HTR-8/SVneo (cell line): ENCODE results near the gene KATNAL2.
"Not testable (repeated sequence)": the region's sequence is repeated elsewhere in the genome, so short reads cannot be mapped to it uniquely, and the experiment has no call there.

Experiments
- DNase-seq: peaks from one replicate; pipeline ENCODE4 v3.0.0; 2011; ENCODE audit warnings: low spot score, mixed read lengths; ENCODE audit not compliant: insufficient read length
- FAIRE-seq: peaks from 2 replicates; lab custom pipeline; 2011; peaks lifted over from hg19 to GRCh38; lab: Jason Lieb, UNC

KATNAL2 gene

GRCh38 chr18:47029684-47030353 lies 112.4 kb downstream of the KATNAL2 start:
- not testable (repeated sequence) for FAIRE-seq, DNase-seq

DNA sequence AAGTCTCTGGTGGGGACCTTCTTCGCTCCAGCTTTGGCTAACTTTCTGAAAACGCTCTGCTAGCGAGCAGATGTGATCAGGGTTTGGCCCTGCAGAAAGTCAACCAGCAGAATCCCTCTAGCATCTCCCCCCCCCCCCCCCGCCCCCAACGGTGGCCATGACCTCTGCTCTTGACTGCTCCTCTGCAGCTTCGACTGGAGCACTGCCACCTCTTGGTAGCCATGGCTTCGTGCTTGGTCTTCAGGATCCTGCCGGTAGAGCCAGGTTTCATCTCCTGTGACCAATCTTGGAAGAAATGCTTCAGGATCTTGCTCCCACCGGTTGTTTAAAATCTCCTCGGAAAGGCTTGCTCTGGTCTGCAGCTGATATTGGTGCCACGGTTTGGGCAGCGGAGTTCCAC lies 113.5 kb downstream of the KATNAL2 start:
- not testable (repeated sequence) for DNase-seq, FAIRE-seq

GRCh38 chr18:47032945-47033344 lies 115.5 kb downstream of the KATNAL2 start:
- no peak for DNase-seq
- FAIRE-seq = no peak

GRCh38 chr18:47034591-47034990 lies 117.2 kb downstream of the KATNAL2 start:
- not testable (repeated sequence) for FAIRE-seq, DNase-seq

DNA sequence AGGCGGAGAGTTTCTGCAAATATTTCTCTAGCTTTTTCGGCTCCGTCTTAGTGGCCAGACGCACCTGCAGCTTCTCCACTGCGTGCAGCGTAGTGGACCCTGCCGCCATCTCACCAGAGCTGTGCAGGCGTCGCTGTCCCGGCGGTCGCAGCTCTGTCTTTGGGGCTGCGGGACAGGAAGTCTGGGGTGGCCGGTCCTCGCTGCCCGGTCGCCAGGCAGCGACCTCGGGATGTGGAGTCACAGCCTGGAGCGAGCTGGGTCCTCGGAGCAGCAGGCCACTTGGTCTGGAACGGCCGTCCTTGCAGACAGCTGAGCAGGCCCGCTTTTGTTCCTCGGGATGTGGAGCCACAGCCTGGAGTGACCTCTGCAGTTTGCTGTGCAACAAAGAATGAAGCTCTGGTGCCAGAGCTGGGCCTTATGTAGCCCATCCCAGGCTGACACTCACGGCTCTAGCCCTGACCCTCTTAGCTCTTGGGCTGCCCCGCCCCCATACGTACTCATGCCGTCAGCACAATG lies 117.8 kb downstream of the KATNAL2 start, which contains the start of gene ELOA2:
Gene ELOA2, minus strand, starts transcription at position 466 of the 516 bp plus-strand sequence. Its CDS starts 357 bp downstream, at position 109.
- no peak for DNase-seq
- FAIRE-seq = no peak

GRCh38 chr18:47036298-47036874 lies 119.0 kb downstream of the KATNAL2 start:
- DNase-seq = peak; percentile 31

DNA sequence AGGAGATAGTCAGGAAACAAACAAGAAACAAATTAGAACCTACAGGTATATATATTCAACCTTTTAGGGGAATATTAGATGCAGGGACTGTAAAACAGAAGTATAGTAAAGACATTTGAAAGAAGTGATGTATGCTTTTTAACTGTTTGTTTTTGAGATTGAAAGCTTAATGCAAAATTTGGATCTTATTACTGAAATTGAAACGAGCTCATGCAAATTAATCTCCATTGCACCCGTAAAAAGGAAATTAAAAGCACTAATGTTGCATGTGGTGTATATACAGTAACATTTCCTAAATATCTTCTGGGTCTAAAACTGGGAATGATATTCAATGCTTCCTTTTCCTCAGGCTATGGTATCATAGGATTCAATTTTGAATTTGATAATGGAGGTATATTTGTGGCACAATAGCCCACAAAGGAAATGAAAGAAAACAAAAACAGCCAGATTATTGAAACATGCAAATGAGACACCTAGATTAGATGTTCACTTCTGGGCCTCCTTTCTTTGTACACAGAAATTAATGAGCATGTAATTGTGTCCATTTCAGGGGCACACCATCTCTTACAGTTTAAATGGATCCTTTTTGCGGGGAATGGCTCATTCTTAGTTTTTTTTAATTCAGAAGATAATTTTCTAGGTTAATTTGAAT lies 119.7 kb downstream of the KATNAL2 start:
- no peak for FAIRE-seq

More at GRCh38 chr18:47036298-47036874, 119.0 kb downstream of the KATNAL2 start:
- no peak for FAIRE-seq

DNA sequence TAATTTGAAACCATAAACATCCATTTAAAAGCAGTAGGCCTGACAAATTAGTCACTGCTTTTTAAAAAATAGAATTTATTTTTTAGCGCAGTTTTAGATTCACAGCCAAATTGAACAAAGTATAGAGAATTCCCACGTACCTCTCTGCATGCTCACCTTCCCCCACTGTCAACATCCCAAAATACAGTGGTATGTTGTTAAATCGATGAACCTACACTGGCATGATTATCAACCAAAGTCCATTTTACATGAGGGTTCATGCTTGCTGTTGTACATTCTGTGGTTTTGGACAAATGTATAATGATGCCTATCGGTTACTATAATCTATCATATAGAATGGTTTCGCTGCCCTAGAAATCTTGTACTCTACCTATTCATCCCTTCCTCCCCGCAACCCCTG lies 123.6 kb downstream of the KATNAL2 start:
- FAIRE-seq (no peak), DNase-seq (no peak)

More for the DNA sequence above, 119.7 kb downstream of the KATNAL2 start:
- DNase-seq = no peak

DNA sequence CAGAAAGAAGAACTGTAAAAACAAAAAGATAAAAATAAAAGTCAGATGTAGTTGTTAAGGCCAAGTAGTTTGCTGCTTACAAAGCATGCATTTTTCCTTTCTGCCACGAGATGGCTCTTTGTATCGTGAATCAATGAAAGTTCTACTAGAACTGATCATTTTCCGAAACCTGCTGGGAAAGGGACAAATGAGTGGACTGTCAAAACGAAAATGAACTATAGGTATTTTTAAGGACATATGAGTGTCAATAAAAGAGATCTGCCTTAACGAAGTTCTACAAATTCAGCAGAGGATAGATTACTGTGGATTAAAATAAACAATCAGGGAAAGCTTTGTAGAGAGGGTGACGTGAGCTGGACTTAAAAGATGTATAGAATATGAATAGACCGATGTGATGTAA lies 133.1 kb downstream of the KATNAL2 start:
- DNase-seq (peak; percentile 21), FAIRE-seq (no peak)

- FAIRE-seq = no peak
Observed at GRCh38 chr18:47054369-47054768, 137.0 kb downstream of the KATNAL2 start.

GRCh38 chr18:47062471-47062870 lies 145.1 kb downstream of the KATNAL2 start:
- FAIRE-seq = no peak
- no peak for DNase-seq

More at GRCh38 chr18:47054369-47054768, 137.0 kb downstream of the KATNAL2 start:
- DNase-seq = no peak

GRCh38 chr18:47063096-47063495 lies 145.7 kb downstream of the KATNAL2 start:
- FAIRE-seq (no peak), DNase-seq (no peak)

DNA sequence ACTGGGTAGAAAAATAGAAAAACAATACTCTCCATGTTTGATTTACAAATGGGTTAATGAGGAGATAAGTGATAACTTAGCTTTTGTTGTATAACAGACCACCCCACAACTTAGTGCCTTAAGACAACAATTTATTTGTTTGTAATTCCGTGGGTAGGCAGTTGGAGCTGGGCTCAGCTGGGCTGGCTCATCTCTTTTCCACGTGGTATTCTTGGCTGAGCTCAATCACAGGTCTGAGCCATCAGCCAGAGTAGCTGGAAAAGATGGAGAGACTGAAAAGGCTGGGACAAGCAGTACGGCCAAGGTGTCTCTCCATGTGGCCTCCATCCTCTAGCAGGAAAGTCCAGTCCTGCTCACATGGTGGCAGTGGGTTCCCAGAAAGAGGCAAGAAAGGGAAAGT lies 150.2 kb downstream of the KATNAL2 start:
- DNase-seq (no peak), FAIRE-seq (no peak)

- no peak for FAIRE-seq
- DNase-seq = peak; percentile 21
Observed at GRCh38 chr18:47075098-47075883, 157.9 kb downstream of the KATNAL2 start.

- DNase-seq = no peak
- no peak for FAIRE-seq
Observed at GRCh38 chr18:47077111-47077510, 159.7 kb downstream of the KATNAL2 start.

- FAIRE-seq (no peak), DNase-seq (no peak)
Observed at GRCh38 chr18:47080872-47081271, 163.5 kb downstream of the KATNAL2 start.

GRCh38 chr18:47081578-47081977 lies 164.2 kb downstream of the KATNAL2 start:
- DNase-seq (no peak), FAIRE-seq (no peak)

DNA sequence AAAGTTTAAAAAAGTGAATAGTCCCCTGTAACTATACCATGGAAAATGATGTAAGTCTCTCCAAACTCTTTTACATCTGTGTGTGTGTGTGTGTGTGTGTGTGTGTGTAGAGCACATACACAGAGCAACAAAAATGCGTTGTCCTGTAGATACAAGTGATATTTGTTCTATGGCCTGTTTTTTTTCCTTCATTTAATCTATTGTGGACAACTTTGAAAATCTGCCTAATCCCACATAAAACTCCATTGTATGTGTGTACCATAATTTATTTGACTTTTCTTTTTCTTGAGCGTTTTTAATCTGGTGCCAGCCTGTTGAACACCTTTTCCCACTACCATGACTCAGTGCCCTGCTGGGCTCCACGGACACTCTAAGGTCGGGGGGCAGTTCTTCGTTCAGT lies 170.3 kb downstream of the KATNAL2 start:
- no peak for FAIRE-seq
- no peak for DNase-seq

- DNase-seq (no peak), FAIRE-seq (no peak)
Observed at GRCh38 chr18:47095810-47096209, 178.4 kb downstream of the KATNAL2 start.

DNA sequence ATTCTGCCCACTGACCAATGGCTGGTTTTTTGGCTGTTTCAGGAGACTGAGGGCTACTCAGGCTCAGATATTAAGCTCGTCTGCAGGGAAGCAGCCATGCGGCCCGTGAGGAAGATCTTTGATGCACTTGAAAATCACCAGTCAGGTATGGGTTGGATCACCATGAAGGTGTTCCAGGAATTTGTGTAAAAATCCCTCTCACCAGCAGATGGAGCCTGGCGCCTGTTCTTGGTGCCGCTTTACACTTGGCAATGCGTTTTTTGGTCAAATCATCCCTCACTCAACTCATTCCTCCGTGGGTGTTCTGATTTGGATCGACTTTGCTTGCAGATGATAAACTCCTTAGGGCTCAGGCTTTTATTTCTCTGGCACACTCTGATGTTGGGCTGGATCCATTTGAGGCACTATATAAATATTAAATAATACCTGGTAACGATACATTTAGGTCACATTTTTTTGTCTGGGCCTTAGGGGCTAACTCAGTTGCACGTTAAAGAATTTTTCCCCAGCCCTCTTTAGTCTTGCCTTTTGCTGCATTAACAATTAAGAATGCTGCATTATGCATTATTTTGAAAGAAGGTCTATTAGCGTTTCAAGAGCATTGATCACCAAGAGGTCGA lies 182.9 kb downstream of the KATNAL2 start:
- no peak for FAIRE-seq
- DNase-seq = peak; percentile 25
